ENCODE measurements around the gene APBA1.

Gene APBA1

GRCh38 chr9:69671879-69672595 lies at the start of gene APBA1:
Gene APBA1, minus strand, starts transcription at chr9:69672371.
- DNase-seq (ENCODE audit: low read depth in 3 of 3) = peak in 2 of 3 donors; percentile 1 to 13

- no peak for DNase-seq (ENCODE audit: low read depth in 3 of 3)
Measured at GRCh38 chr9:69719983-69720382, 47.8 kb upstream of the APBA1 start.

- DNase-seq (ENCODE audit: low read depth in 3 of 3) = no peak
Measured at GRCh38 chr9:69719367-69719766, 47.2 kb upstream of the APBA1 start.

- DNase-seq (ENCODE audit: low read depth in 3 of 3) = no peak
Measured at GRCh38 chr9:69718218-69718617, 46.0 kb upstream of the APBA1 start.

GRCh38 chr9:69715825-69716224 lies 43.7 kb upstream of the APBA1 start:
- no peak for DNase-seq (ENCODE audit: low read depth in 3 of 3)

- no peak for DNase-seq (ENCODE audit: low read depth in 3 of 3)
Measured at GRCh38 chr9:69715096-69715495, 42.9 kb upstream of the APBA1 start.

- no peak for DNase-seq (ENCODE audit: low read depth in 3 of 3)
Measured at GRCh38 chr9:69697475-69697874, 25.3 kb upstream of the APBA1 start.

GRCh38 chr9:69696802-69697201 lies 24.6 kb upstream of the APBA1 start:
- DNase-seq (ENCODE audit: low read depth in 3 of 3) = no peak

GRCh38 chr9:69689991-69690538 lies 17.9 kb upstream of the APBA1 start:
- DNase-seq (ENCODE audit: low read depth in 3 of 3) = no peak

GRCh38 chr9:69683927-69684326 lies 11.8 kb upstream of the APBA1 start:
- no peak for DNase-seq (ENCODE audit: low read depth in 3 of 3)

- no peak for DNase-seq (ENCODE audit: low read depth in 3 of 3)
Measured at GRCh38 chr9:69678843-69679538, 6.8 kb upstream of the APBA1 start.

GRCh38 chr9:69677931-69678330 lies 5.8 kb upstream of the APBA1 start:
- DNase-seq (ENCODE audit: low read depth in 3 of 3) = no peak

GRCh38 chr9:69675563-69675962 lies 3.4 kb upstream of the APBA1 start:
- no peak for DNase-seq (ENCODE audit: low read depth in 3 of 3)

GRCh38 chr9:69674716-69675438 lies 2.7 kb upstream of the APBA1 start:
- no peak for DNase-seq (ENCODE audit: low read depth in 3 of 3)

- no peak for DNase-seq (ENCODE audit: low read depth in 3 of 3)
Measured at GRCh38 chr9:69674112-69674685, 2.0 kb upstream of the APBA1 start.

GRCh38 chr9:69673311-69673640 lies 1.1 kb upstream of the APBA1 start:
- no peak for DNase-seq (ENCODE audit: low read depth in 3 of 3)

- DNase-seq (ENCODE audit: low read depth in 3 of 3) = peak; percentile 47 to 70 (median 60)
Measured at GRCh38 chr9:69672596-69673310, 582 bp upstream of the APBA1 start.

- no peak for DNase-seq (ENCODE audit: low read depth in 3 of 3)
Measured at GRCh38 chr9:69671311-69671878, 776 bp downstream of the APBA1 start.

- no peak for DNase-seq (ENCODE audit: low read depth in 3 of 3)
Measured at GRCh38 chr9:69667306-69667705, 4.9 kb downstream of the APBA1 start.

- DNase-seq (ENCODE audit: low read depth in 3 of 3) = no peak
Measured at GRCh38 chr9:69660304-69660703, 11.9 kb downstream of the APBA1 start.

- no peak for DNase-seq (ENCODE audit: low read depth in 3 of 3)
Measured at GRCh38 chr9:69658987-69659675, 13.0 kb downstream of the APBA1 start.
